HG02884 (cell line): Measurements from ENCODE around the gene SH3BGRL.

Source experiments
- ATAC-seq: cut with Tn5 transposase; IDR thresholded peaks from one replicate; pipeline ENCODE4 v1.9.1; 2021; ENCODE audit warnings: mild to moderate bottlenecking, moderate library complexity; ENCODE audit not compliant: unreplicated experiment

SH3BGRL gene

GRCh38 chrX:81201671-81202455 is at the start of gene SH3BGRL, which contains the start of gene HMGN5:
Gene SH3BGRL (plus strand): TSS chrX:81202102. CDS start chrX:81202201, 99 bp downstream.
Gene HMGN5 (minus strand): TSS chrX:81201913. CDS start chrX:81121549, 80,364 bp downstream.
- peak; percentile 90 for ATAC-seq

GRCh38 chrX:81168391-81168790 is 33.5 kb upstream of the SH3BGRL start:
- no peak for ATAC-seq

GRCh38 chrX:81174286-81174685 is 27.6 kb upstream of the SH3BGRL start:
- peak; percentile 66 for ATAC-seq

GRCh38 chrX:81195259-81195658 is 6.6 kb upstream of the SH3BGRL start:
- ATAC-seq: no peak

- peak; percentile 96 for ATAC-seq
Observed at GRCh38 chrX:81195712-81196111, 6.2 kb upstream of the SH3BGRL start.

- no peak for ATAC-seq
Observed at GRCh38 chrX:81201071-81201470, 831 bp upstream of the SH3BGRL start.

GRCh38 chrX:81202456-81202819 is 536 bp downstream of the SH3BGRL start:
- ATAC-seq: no peak

- no peak for ATAC-seq
Observed at GRCh38 chrX:81202943-81203342, 1.0 kb downstream of the SH3BGRL start.

GRCh38 chrX:81205551-81205950 is 3.6 kb downstream of the SH3BGRL start:
- no peak for ATAC-seq

GRCh38 chrX:81206476-81206875 is 4.6 kb downstream of the SH3BGRL start:
- no peak for ATAC-seq

- no peak for ATAC-seq
Observed at GRCh38 chrX:81208916-81209315, 7.0 kb downstream of the SH3BGRL start.

GRCh38 chrX:81215685-81216084 is 13.8 kb downstream of the SH3BGRL start:
- no peak for ATAC-seq

GRCh38 chrX:81229229-81229628 is 27.3 kb downstream of the SH3BGRL start:
- ATAC-seq: no peak

- ATAC-seq: no peak
Observed at GRCh38 chrX:81229901-81230300, 28.0 kb downstream of the SH3BGRL start.

GRCh38 chrX:81231476-81231875 is 29.6 kb downstream of the SH3BGRL start:
- no peak for ATAC-seq

GRCh38 chrX:81232218-81232617 is 30.3 kb downstream of the SH3BGRL start:
- no peak for ATAC-seq

GRCh38 chrX:81237516-81237915 is 35.6 kb downstream of the SH3BGRL start:
- ATAC-seq: no peak

- no peak for ATAC-seq
Observed at GRCh38 chrX:81238166-81238565, 36.3 kb downstream of the SH3BGRL start.

GRCh38 chrX:81240701-81241331 is 38.9 kb downstream of the SH3BGRL start:
- no peak for ATAC-seq

- no peak for ATAC-seq
Observed at GRCh38 chrX:81241753-81242152, 39.9 kb downstream of the SH3BGRL start.

- no peak for ATAC-seq
Observed at GRCh38 chrX:81255876-81256275, 54.0 kb downstream of the SH3BGRL start.

GRCh38 chrX:81257817-81258216 is 55.9 kb downstream of the SH3BGRL start:
- no peak for ATAC-seq
